Tibial artery (tissue), 4 donors: Measurements from ENCODE around the gene GBA2.

ENCODE experiments used
- DNase-seq, 2 donors: peaks; one replicate each; pipeline ENCODE4 v3.0.0-alpha.2; 2019
- H3K27ac ChIP-seq, 2 donors: fragments of 200-600 bp; sonication (generic) in 1 of 2; 1 replicate in 1 of 2; 2 replicates in 1 of 2; pipeline ENCODE4 v1.5.1; 2018 to 2019; ENCODE audit warnings: mild to moderate bottlenecking in 1 of 2
- H3K27me3 ChIP-seq, 2 donors: fragments of 200-600 bp; sonication (generic) in 1 of 2; one replicate each; pipeline versions ENCODE4 v1.5.1 to v1.6.0; 2016 to 2019
- H3K36me3 ChIP-seq, 3 donors: fragments of 200-600 bp; sonication (generic) in 2 of 3; one replicate each; pipeline ENCODE4 v1.5.1; 2016 to 2019; ENCODE audit warnings: mild to moderate bottlenecking in 2 of 3
- H3K4me1 ChIP-seq, 4 donors: fragments of 200-600 bp; sonication (generic) in 2 of 4; 1 replicate in 3 of 4; 2 replicates in 1 of 4; pipeline ENCODE4 v1.5.1; 2016 to 2019
- H3K4me3 ChIP-seq, 2 donors: fragments of 200-600 bp; sonication (generic) in 1 of 2; 1 replicate in 1 of 2; 2 replicates in 1 of 2; pipeline ENCODE4 v1.5.1; 2018 to 2019; ENCODE audit warnings: mild to moderate bottlenecking in 2 of 2
- H3K9me3 ChIP-seq, 3 donors: fragments of 200-600 bp; sonication (generic) in 1 of 3; one replicate each; pipeline ENCODE4 v1.5.1; 2016 to 2019
- CTCF ChIP-seq, 2 experiments: fragments of 200-600 bp in 1 of 2; fragments of 450-650 bp in 1 of 2; IDR thresholded peaks; one replicate each; pipeline ENCODE4 v1.5.1; 2017 to 2019; ENCODE audit warnings: antibody characterized with exemption in 2 of 2, mild to moderate bottlenecking in 1 of 2, moderate library complexity in 1 of 2
- intact Hi-C: fragments of 100-400 bp; cut with DNase I; formaldehyde crosslinking; loops from one replicate; pipeline ENCODE4 v1.15.0; 2023; ENCODE audit warnings: low total_unique reads

GBA2 gene

GRCh38 chr9:35745569-35745968 is 3.5 kb downstream of the GBA2 start:
- intact Hi-C loops: loop anchor here (10.0 kb wide), 1 partner anchor 69 kb away; the partner anchor contains the start of genes HINT2 and SPAG8
- H3K27ac ChIP-seq: peak overlapping the region in 1 of 2 donors; percentile 10
- H3K4me3 ChIP-seq: peak overlapping the region in 1 of 2 donors; percentile 62
- H3K27me3 ChIP-seq: no peaks in the 10 kb centered on the region
- peaks cover 38 to 48% (median 40%) of the 10 kb centered on the region in 3 donors for H3K36me3 ChIP-seq
- H3K4me1 ChIP-seq: peaks cover 0 to 55% (median 46%) of the 10 kb centered on the region in 4 donors
- no peaks in the 10 kb centered on the region for H3K9me3 ChIP-seq
- no peak for DNase-seq
- no peak for TF ChIP-seq CTCF (IDR thresholded peaks at IDR 0.05)

DNA sequence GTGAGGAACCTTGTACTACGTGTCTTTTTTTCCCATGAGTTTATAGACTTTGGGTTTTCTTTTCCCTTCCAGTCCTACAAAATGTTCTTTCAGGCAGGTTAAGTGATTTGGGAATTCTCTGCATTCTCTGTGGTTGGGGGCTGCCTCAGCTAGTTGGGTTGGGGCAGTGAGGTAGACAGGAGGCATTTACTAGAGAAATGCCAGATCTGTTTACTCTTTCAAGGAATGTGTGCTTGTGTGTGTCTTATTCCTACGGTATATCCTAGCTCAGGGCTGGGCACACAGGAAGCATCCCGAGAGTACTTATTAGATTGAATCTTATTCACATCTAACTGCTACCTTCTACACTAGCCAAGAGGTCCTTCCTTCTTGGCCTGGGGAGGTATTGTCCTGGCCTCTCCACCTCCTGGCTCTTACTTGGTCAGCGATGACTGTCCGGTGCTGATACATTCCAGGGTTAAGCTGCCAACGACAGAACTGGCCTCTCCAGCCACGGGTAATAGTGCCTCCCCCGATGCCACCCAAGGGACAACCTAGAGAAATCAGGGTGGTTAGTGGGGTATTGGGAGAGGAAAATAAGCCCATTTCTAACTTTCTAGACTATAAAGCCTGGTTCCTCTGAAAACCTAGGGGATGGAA is 5.0 kb downstream of the GBA2 start:
- Histone ChIP-seq H3K36me3 (peaks cover 49 to 62% (median 55%) of the 10 kb centered on the region in 3 donors), H3K27me3 (no peaks in the 10 kb centered on the region), H3K27ac (peak overlapping the region in 1 of 2 donors; percentile 27), H3K4me3 (no peak overlapping the region), H3K4me1 (peaks cover 0 to 45% (median 35%) of the 10 kb centered on the region in 4 donors), H3K9me3 (no peaks in the 10 kb centered on the region)
- intact Hi-C loops: loop anchor here (10.0 kb wide), 1 partner anchor 71 kb away; the partner anchor contains the start of genes HINT2 and SPAG8
- DNase-seq: no peak
- TF ChIP-seq CTCF (IDR thresholded peaks at IDR 0.05): no peak

GRCh38 chr9:35743452-35743851 is 5.6 kb downstream of the GBA2 start:
- no peaks in the 10 kb centered on the region for H3K27me3 ChIP-seq
- H3K27ac ChIP-seq: no peak overlapping the region
- H3K36me3 ChIP-seq: peaks cover 55 to 67% (median 61%) of the 10 kb centered on the region in 3 donors
- no peak for DNase-seq
- intact Hi-C loops: loop anchor here (10.0 kb wide), 1 partner anchor 71 kb away; the partner anchor contains the start of genes HINT2 and SPAG8
- no peak overlapping the region for H3K4me3 ChIP-seq
- peaks cover 0 to 45% (median 35%) of the 10 kb centered on the region in 4 donors for H3K4me1 ChIP-seq
- no peak for TF ChIP-seq CTCF (IDR thresholded peaks at IDR 0.05)
- H3K9me3 ChIP-seq: no peaks in the 10 kb centered on the region

DNA sequence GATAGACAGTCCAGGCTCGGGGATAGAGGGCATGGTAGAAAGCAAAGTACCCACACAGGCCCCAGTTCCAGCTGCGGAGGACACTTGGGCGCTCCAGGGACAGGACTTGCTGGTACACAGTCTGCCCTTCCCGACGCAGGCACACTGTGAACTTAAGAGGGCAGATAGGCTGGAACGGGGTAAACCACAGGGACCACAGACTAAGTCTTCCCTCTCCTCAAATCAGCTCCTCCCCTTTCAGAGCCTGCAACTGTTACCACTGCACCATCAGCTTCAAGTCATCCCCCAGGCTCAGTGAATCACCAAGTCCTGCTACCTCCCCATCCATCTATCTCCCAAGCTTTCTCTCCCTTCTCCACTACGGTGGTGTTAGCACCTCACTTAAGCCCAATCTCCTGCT is 7.3 kb downstream of the GBA2 start:
- Histone ChIP-seq H3K4me3 (no peak overlapping the region), H3K4me1 (peaks cover 0 to 28% (median 19%) of the 10 kb centered on the region in 4 donors), H3K9me3 (no peaks in the 10 kb centered on the region), H3K27me3 (no peaks in the 10 kb centered on the region), H3K27ac (no peak overlapping the region), H3K36me3 (peaks cover 72 to 84% (median 78%) of the 10 kb centered on the region in 3 donors)
- TF ChIP-seq CTCF (IDR thresholded peaks at IDR 0.05): no peak
- DNase-seq: no peak
- intact Hi-C loops: loop anchor here (10.0 kb wide), 1 partner anchor 73 kb away; the partner anchor contains the start of genes HINT2 and SPAG8

DNA sequence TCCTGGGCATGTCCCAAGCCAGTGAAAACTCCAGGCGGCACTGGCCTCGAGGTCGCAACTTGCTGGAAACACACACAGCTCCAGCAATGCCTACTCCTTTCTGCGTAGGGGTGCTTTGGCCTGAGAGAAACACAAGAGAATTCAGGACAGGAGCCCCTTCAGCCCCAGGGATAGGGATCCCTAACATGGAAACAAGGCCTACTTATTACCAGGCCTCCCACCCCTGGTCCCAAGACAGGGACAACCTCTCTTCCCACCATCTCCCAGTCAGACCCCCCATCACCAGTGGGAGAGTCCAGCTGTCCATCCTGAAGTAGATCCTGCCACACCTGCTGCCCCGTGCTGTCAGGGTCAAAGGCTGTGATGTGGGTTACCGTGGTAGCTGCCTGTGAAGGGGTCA is 8.8 kb downstream of the GBA2 start:
- intact Hi-C loops: loop anchor here (10.0 kb wide), 1 partner anchor 75 kb away; the partner anchor contains the start of genes HINT2 and SPAG8
- H3K9me3 ChIP-seq: no peaks in the 10 kb centered on the region
- no peaks in the 10 kb centered on the region for H3K27me3 ChIP-seq
- H3K36me3 ChIP-seq: peaks cover 84 to 99% (median 93%) of the 10 kb centered on the region in 3 donors
- no peak overlapping the region for H3K27ac ChIP-seq
- H3K4me1 ChIP-seq: peaks cover 0 to 19% (median 8%) of the 10 kb centered on the region in 4 donors
- no peak for TF ChIP-seq CTCF (IDR thresholded peaks at IDR 0.05)
- DNase-seq: no peak
- H3K4me3 ChIP-seq: no peak overlapping the region
